GM12892 (cell line): ENCODE data around the gene ZNF41. TPM values are rescaled to one million over a fixed set of nuclear protein-coding genes. Genes with fewer than 3 reads are reported as not detected.
"Not testable (repeated sequence)": the region's sequence is repeated elsewhere in the genome, so short reads cannot be mapped to it uniquely, and the experiment has no call there.

ENCODE experiments used
- DNase-seq: peaks from one replicate; pipeline ENCODE4 v3.0.0; 2011; ENCODE audit not compliant: insufficient read length
- FAIRE-seq: peaks from 2 replicates; lab custom pipeline; 2011; peaks lifted over from hg19 to GRCh38; lab: Jason Lieb, UNC
- POLR2A ChIP-seq: IDR thresholded peaks from 2 replicates; pipeline ENCODE4 v1.6.1; 2011; ENCODE audit warnings: low read depth, low read length, control low read depth
- POLR2AphosphoS5 ChIP-seq: IDR thresholded peaks from 2 replicates; pipeline ENCODE4 v1.6.1; 2011; ENCODE audit warnings: low read depth, low read length, control low read depth
- TAF1 ChIP-seq: IDR thresholded peaks from 2 replicates; pipeline ENCODE4 v1.6.1; 2011; ENCODE audit warnings: low read depth, mild to moderate bottlenecking, control low read depth, low read length, borderline replicate concordance
- polyA plus RNA-seq: library from polyadenylated mRNA; unstranded; fragments of >200 nt; gene quantifications from one replicate; pipeline ENCODE4 v1.2.1, GENCODE V29; 2012; ENCODE audit warnings: missing spikeins, inconsistent platforms; ENCODE audit not compliant: missing spikeins

ZNF41 gene
- 3.1 TPM for polyA plus RNA-seq

DNA sequence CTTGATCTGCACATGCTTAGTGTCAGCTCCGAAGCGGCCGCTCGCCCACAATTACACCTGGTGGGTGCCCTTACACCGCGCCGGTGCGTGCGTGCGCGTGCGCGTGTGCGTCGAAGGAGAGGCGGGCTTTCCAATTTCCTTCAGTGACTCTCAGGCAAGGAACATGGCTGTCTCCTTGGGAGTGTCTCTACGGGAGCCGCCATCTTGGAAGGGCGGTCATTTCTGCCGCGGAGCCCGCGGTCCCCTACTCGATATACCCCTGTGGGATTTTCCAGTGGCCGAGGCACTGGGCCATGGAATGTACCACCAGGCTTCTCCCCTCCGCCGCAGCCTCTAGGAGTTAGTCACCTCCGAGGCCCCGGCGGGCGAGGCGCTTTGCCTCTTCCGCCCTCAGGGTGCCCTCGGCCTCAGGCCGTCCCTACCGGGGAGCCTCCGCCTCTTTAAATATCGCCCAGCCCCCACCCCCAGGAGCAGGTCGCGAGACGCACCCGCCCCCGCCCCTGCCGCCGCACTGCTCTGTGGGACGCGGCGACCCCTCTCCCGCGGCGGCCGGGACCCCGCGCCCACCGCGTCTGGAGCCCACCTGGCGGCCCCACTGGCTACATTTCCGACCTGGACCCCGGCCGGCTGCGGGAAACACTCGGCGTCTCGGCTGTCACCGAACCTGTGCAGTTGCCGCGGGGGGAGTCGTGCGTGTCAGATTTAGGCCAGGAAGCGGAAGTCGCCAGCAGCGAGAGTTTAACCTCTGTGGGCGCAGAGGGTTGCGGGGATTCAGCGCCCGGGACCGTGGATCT is at the start of gene ZNF41:
TSS of gene ZNF41 (minus strand) at position 711 of the 794 bp plus-strand sequence. CDS start 15,741 bp downstream, outside the sequence.
- peak; percentile 88 for FAIRE-seq
- peak; percentile 56 for DNase-seq
- TF ChIP-seq POLR2A (peak; percentile 68; the same call in 1 of the 2 replicates), TAF1 (no peak)

DNA sequence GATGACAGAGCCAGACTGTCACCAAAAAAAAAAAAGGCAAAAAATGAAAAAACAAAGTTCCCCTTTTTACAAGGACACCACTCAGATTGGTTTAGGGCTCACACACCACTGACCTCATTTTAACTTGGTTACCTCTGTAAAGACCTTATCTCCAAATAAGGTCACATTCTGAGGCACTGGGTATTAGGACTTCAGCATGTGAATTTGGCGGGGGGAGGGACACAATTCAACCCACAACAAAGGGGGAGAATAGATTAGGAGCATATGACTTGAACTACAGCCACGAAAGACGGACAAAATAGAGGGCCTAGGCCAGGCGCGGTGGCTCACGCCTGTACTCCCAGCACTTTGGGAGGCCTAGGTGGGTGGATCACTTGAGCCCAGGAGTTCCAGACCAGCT is 47.0 kb upstream of the ZNF41 start:
- DNase-seq: no peak
- FAIRE-seq: no peak

DNA sequence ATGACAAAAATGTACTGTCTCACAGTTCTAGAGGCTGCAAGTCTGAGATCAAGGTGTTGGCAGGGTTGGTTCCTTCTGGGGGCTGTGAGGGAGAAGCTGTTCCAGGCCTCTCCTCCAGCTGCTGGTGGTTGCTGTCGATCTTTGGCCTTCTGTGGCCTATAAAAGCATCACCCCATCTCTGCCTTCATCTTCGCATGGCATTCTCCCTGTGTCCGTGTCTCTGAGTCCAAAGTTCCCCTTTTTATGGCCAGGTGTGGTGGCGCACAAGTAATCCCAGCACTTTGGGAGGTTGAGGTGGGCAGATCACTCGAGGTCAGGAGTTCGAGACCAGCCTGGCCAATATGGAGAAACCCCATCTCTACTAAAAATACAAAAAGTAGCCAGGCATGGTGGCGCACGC is 46.5 kb upstream of the ZNF41 start:
- TF ChIP-seq POLR2A (no peak), TAF1 (no peak), POLR2AphosphoS5 (no peak)
- FAIRE-seq (no peak), DNase-seq (no peak)

More for the DNA sequence above, 47.0 kb upstream of the ZNF41 start:
- TF ChIP-seq POLR2A: no peak
- no peak for TF ChIP-seq TAF1
- TF ChIP-seq POLR2AphosphoS5: no peak

GRCh38 chrX:47523713-47524166 is 40.7 kb upstream of the ZNF41 start:
- FAIRE-seq: no peak
- no peak for DNase-seq
- TF ChIP-seq POLR2AphosphoS5 (no peak), TAF1 (no peak), POLR2A (no peak)

GRCh38 chrX:47523297-47523696 is 40.3 kb upstream of the ZNF41 start:
- TF ChIP-seq POLR2A: no peak
- TF ChIP-seq TAF1: no peak
- no peak for TF ChIP-seq POLR2AphosphoS5
- peak; percentile 92 for FAIRE-seq

DNA sequence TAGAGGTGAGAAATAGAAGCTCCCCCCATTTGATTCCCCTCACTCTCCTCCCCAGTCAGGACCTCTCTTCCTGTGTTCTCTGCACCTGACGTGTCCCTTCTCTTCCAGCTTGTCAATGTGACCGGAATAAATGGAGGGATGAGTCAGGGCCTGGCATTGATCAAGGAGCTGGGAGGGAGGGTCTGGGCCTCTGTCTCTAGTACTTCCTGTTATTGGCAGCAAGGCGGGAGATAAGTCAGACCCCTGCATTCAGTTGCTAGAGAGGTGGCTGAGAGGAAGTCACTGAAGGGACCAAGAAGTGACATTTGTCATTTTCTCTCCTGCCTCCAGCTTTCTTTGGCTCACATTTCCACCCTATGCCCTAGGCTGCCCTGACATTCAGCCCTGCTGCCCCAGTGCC is 35.1 kb upstream of the ZNF41 start:
- TF ChIP-seq POLR2A (no peak), TAF1 (no peak), POLR2AphosphoS5 (no peak)
- no peak for FAIRE-seq

More at GRCh38 chrX:47523297-47523696, 40.3 kb upstream of the ZNF41 start:
- DNase-seq: peak; percentile 72

DNA sequence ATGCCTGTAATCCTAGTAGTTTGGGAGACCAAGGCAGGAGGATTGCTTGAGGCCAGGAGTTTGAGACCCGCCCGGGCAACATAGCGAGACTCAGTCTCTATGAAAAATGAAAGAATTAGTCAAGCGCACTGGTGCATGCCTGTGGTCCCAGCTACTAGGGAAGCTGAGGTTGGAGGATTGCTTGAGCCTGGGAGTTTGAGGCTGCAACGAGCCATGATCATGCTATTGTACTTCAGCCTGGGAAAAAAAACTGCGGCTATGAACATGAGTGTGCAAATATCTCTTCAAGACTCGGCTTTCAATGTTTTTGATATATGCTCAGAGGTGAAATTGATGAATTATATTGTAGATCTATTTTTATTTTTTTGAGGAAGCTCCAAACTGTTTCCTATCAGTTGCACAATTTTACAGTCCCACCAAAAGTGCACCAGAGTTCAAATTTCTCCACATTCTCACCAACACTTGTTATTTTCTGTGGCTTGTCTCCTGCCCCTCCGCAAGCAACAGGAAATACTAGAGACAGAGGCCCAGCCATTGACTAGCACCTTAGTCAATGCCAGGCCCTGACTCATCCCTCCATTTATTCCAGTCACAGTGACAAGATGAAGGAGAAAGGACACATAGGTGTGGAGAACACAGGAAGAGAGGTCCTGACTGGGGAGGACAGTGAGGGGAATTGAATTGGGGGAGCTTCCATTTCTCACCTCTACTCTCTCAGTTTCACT is 33.1 kb upstream of the ZNF41 start:
- no peak for DNase-seq
- FAIRE-seq: no peak
- TF ChIP-seq POLR2A: no peak
- TF ChIP-seq POLR2AphosphoS5: no peak
- TF ChIP-seq TAF1: no peak

More for the DNA sequence above, 35.1 kb upstream of the ZNF41 start:
- DNase-seq: no peak

- DNase-seq (no peak), FAIRE-seq (no peak)
- TF ChIP-seq TAF1: no peak
- TF ChIP-seq POLR2A: no peak
- TF ChIP-seq POLR2AphosphoS5: no peak
Observed at GRCh38 chrX:47514533-47515235, 31.7 kb upstream of the ZNF41 start.

- peak; percentile 94 for FAIRE-seq
- DNase-seq: not testable (repeated sequence)
Observed at GRCh38 chrX:47513034-47513965, 30.3 kb upstream of the ZNF41 start.

- DNase-seq, FAIRE-seq: not testable (repeated sequence)
Observed at GRCh38 chrX:47512383-47512782, 29.4 kb upstream of the ZNF41 start.

GRCh38 chrX:47507153-47507867 is 24.3 kb upstream of the ZNF41 start:
- no peak for TF ChIP-seq POLR2AphosphoS5
- no peak for TF ChIP-seq POLR2A
- TF ChIP-seq TAF1: no peak
- FAIRE-seq: no peak
- no peak for DNase-seq
